Stomach (tissue), 9 donors: ENCODE data around the gene GADD45G. TPM values are rescaled to one million over a fixed set of nuclear protein-coding genes. Genes with fewer than 3 reads are reported as not detected.

Source experiments
- DNase-seq, 2 donors: peaks; one replicate each; pipeline versions ENCODE4 v3.0.0 to v3.0.0-alpha.2; 2013 to 2019
- H3K27ac ChIP-seq, 5 donors: fragments of 200-600 bp in 4 of 5; sonication (generic) in 4 of 5; one replicate each; pipeline ENCODE4 v1.5.1; 2013 to 2019; ENCODE audit warnings: mild to moderate bottlenecking in 1 of 5, moderate library complexity in 1 of 5
- H3K27me3 ChIP-seq, 3 donors: fragments of 200-600 bp; sonication (generic); one replicate each; pipeline ENCODE4 v1.5.1; 2017 to 2019; ENCODE audit warnings: mixed run types in 1 of 3
- H3K36me3 ChIP-seq, 4 donors: fragments of 200-600 bp; sonication (generic); 1 replicate in 3 of 4; 2 replicates in 1 of 4; pipeline ENCODE4 v1.5.1; 2016 to 2019
- H3K4me1 ChIP-seq, 4 donors: fragments of 200-600 bp; sonication (generic); one replicate each; pipeline ENCODE4 v1.5.1; 2016 to 2019
- H3K4me3 ChIP-seq, 4 donors: fragments of 200-600 bp; sonication (generic) in 3 of 4; one replicate each; pipeline ENCODE4 v1.5.1; 2016 to 2019; ENCODE audit warnings: mild to moderate bottlenecking in 1 of 4
- H3K9me3 ChIP-seq, 4 donors: fragments of 200-600 bp; sonication (generic); one replicate each; pipeline ENCODE4 v1.5.1; 2016 to 2019
- CTCF ChIP-seq, 7 experiments: fragments of 450-650 bp in 4 of 7; fragments of 200-600 bp in 3 of 7; sonication (generic) in 3 of 7; IDR thresholded peaks; one replicate each; pipeline ENCODE4 v1.5.1; 2016 to 2019; ENCODE audit warnings: antibody characterized with exemption in 7 of 7, control low read depth in 2 of 7, mild to moderate bottlenecking in 1 of 7
- EP300 ChIP-seq: sonication (generic); formaldehyde crosslinking; IDR thresholded peaks from one replicate; pipeline ENCODE4 v1.6.1; 2017; ENCODE audit warnings: antibody characterized with exemption
- POLR2A ChIP-seq, 4 donors: fragments of 450-650 bp; IDR thresholded peaks; one replicate each; pipeline ENCODE4 v1.6.1; 2016; ENCODE audit warnings: antibody characterized with exemption in 4 of 4, control low read depth in 2 of 4, mild to moderate bottlenecking in 1 of 4, moderate library complexity in 1 of 4
- POLR2AphosphoS5 ChIP-seq, 3 donors: sonication (generic); formaldehyde crosslinking; IDR thresholded peaks; one replicate each; pipeline ENCODE4 v1.6.1; 2016; ENCODE audit warnings: antibody characterized with exemption in 3 of 3
- WGBS, 5 donors: extraction: QIAGEN DNeasy Blood & Tissue Kit in 3 of 5; methylation state at CpG; one replicate each; pipeline versions ENCODE4 v1.1.5 to v1.1.7; 2013 to 2018; 5-methylcytosine and 5-hydroxymethylcytosine counted together
- intact Hi-C: fragments of 100-400 bp; cut with DNase I; formaldehyde crosslinking; loops from one replicate; pipeline ENCODE4 v1.15.1; 2023; ENCODE audit warnings: low total_unique reads
- polyA plus RNA-seq, 3 donors: library from polyadenylated mRNA; stranded (reverse); fragments of 200-250 nt; gene quantifications; one replicate each; pipeline ENCODE4 v1.2.3, GENCODE V29; 2013
- total RNA-seq, 5 donors: library from RNA; depleted of rRNA; stranded (reverse); fragments of >200 nt; gene quantifications; one replicate each; pipeline versions ENCODE4 v1.1.0 to v1.2.3, GENCODE V29; 2014 to 2016
- donor health status: healthy with polysubstance abuse.
- donor health status: Bipolar disorder and iron deficiency.
- donor health status: healthy.

GADD45G gene
- total and polyA plus RNA-seq, 8 donors, result 6.8 to 121 (median 95.9) TPM

GRCh38 chr9:89610391-89610925 is 5.6 kb downstream of the GADD45G start:
- Histone ChIP-seq H3K36me3 (no peaks in the 10 kb centered on the region), H3K9me3 (no peaks in the 10 kb centered on the region), H3K27ac (no peak overlapping the region), H3K4me1 (peaks cover 15 to 25% (median 22%) of the 10 kb centered on the region in 4 donors), H3K27me3 (no peaks in the 10 kb centered on the region), H3K4me3 (no peak overlapping the region)
- no peak for DNase-seq
- TF ChIP-seq EP300, result no peak
- TF ChIP-seq POLR2A (IDR thresholded peaks at IDR 0.05), result no peak
- WGBS, 5 donors, result 75 to 89% (median 84%) methylated on average over 5 to 7 of the region's 7 CpGs
- intact Hi-C loops, result no loop called here

GRCh38 chr9:89611425-89611824 is 6.6 kb downstream of the GADD45G start:
- H3K27me3 ChIP-seq, result no peaks in the 10 kb centered on the region
- H3K9me3 ChIP-seq, result no peaks in the 10 kb centered on the region
- 88 to 96% (median 94%) methylated on average over 5 of the region's 5 CpGs for WGBS, 5 donors
- TF ChIP-seq CTCF (IDR thresholded peaks at IDR 0.05) (no peak), POLR2AphosphoS5 (IDR thresholded peaks at IDR 0.05) (no peak), POLR2A (IDR thresholded peaks at IDR 0.05) (no peak), EP300 (no peak)
- intact Hi-C loops, result no loop called here
- H3K4me1 ChIP-seq, result peaks cover 11 to 16% (median 14%) of the 10 kb centered on the region in 4 donors
- H3K36me3 ChIP-seq, result no peaks in the 10 kb centered on the region
- no peak overlapping the region for H3K4me3 ChIP-seq
- DNase-seq, result no peak
- H3K27ac ChIP-seq, result no peak overlapping the region

GRCh38 chr9:89612566-89613278 is 7.9 kb downstream of the GADD45G start:
- Histone ChIP-seq H3K4me3 (no peak overlapping the region), H3K27ac (no peak overlapping the region), H3K9me3 (no peaks in the 10 kb centered on the region), H3K4me1 (peaks cover under 1 to 7% (median 3%) of the 10 kb centered on the region in 4 donors), H3K27me3 (no peaks in the 10 kb centered on the region), H3K36me3 (no peaks in the 10 kb centered on the region)
- WGBS, 5 donors, result 94 to 96% (median 94%) methylated on average over 15 to 17 of the region's 17 CpGs
- TF ChIP-seq EP300 (no peak), POLR2A (IDR thresholded peaks at IDR 0.05) (no peak), CTCF (IDR thresholded peaks at IDR 0.05) (no peak), POLR2AphosphoS5 (IDR thresholded peaks at IDR 0.05) (no peak)
- no peak for DNase-seq
- intact Hi-C loops, result no loop called here

GRCh38 chr9:89613912-89614892 is 9.4 kb downstream of the GADD45G start:
- Histone ChIP-seq H3K27me3 (no peaks in the 10 kb centered on the region), H3K4me1 (peaks cover 8 to 19% (median 12%) of the 10 kb centered on the region in 4 donors), H3K4me3 (no peak overlapping the region), H3K36me3 (no peaks in the 10 kb centered on the region), H3K9me3 (no peaks in the 10 kb centered on the region), H3K27ac (no peak overlapping the region)
- DNase-seq, result no peak
- intact Hi-C loops, result no loop called here
- TF ChIP-seq POLR2A (IDR thresholded peaks at IDR 0.05), result no peak
- 89 to 91% (median 90%) methylated on average over 9 to 10 of the region's 10 CpGs for WGBS, 5 donors

- 90 to 100% (median 95%) methylated on average over 2 of the region's 2 CpGs for WGBS, 5 donors
- intact Hi-C loops, result no loop called here
- DNase-seq, result no peak
- Histone ChIP-seq H3K27me3 (no peaks in the 10 kb centered on the region), H3K9me3 (no peaks in the 10 kb centered on the region), H3K36me3 (no peaks in the 10 kb centered on the region), H3K4me1 (peaks cover 8 to 31% (median 17%) of the 10 kb centered on the region in 4 donors), H3K27ac (no peak overlapping the region), H3K4me3 (no peak overlapping the region)
- no peak for TF ChIP-seq POLR2AphosphoS5 (IDR thresholded peaks at IDR 0.05)
- TF ChIP-seq EP300, result no peak
- TF ChIP-seq POLR2A (IDR thresholded peaks at IDR 0.05), result no peak
These were observed 10.8 kb downstream of the GADD45G start for GRCh38 chr9:89615661-89616060.
